TTC549 (cell line): Measurements from ENCODE around the gene CDH22.

Source experiments
- FAIRE-seq: peaks from 2 replicates; lab custom pipeline; 2012; peaks lifted over from hg19 to GRCh38; lab: Jason Lieb, UNC

Gene CDH22

DNA sequence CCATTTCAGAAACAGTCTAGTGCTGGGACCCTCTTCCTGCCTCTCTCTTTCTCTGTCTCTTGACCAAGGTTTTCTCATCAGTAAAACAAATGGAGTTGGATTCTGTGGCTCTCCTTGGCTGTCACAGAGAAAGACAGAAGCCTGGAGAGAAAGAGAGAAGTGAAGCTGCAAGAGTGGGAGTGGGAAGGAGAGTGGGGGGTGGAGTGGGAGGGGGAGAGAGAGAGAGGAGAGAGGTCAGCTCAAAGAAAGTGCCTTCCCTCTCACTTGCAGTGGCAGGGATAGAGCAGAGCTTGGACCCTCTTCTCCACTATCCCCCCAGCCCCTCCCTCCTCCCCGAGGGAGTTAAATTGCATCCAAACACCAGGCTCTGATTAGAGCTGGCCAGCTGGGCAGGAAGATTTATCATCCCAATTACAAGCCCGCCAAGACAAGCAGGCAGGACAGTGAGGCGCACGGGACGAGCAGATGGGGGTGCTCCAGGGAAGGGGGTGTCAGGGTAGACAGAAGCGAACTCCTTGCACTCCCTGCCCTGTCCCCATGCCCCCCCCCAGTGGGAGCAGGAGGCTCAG, 115.8 kb downstream of the CDH22 start:
- FAIRE-seq, result no peak

DNA sequence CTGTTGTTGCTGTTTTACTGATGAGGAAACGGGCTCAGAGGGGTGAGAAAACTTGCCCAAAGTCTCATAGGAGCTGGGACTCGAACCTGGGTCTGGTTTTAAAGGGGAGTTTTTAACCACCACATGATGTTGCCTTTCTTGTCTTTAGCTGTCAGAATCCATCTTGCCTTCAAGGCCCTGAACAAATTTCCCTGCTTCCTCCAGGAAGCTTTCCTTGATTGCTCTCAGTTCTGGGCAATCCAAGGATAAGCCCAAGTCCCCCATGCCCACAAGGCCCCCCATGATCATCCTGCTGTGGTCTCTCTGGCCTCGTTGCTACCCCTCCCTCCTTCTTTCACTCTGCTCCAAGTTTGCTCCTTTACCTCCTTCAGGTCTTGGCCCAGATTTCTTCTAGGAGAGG, 116.7 kb downstream of the CDH22 start:
- no peak for FAIRE-seq

DNA sequence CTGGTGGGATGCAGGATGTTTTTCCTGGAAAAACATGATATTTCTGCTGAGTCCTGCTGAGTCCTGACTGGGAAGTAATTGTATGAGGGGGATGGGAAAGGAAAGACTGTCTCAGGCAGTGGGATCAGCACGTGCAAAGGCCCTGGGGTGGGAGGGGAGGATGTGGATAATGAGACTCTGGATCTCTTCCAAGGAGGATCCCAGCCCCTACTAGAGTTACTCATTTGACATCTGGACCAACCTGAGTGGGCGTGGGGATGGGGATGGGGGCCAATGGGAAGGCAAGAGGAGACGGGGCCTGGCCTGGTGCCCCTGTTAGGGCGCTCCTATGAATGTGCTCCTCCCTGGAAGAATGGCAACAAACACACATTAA, 117.1 kb downstream of the CDH22 start:
- no peak for FAIRE-seq

DNA sequence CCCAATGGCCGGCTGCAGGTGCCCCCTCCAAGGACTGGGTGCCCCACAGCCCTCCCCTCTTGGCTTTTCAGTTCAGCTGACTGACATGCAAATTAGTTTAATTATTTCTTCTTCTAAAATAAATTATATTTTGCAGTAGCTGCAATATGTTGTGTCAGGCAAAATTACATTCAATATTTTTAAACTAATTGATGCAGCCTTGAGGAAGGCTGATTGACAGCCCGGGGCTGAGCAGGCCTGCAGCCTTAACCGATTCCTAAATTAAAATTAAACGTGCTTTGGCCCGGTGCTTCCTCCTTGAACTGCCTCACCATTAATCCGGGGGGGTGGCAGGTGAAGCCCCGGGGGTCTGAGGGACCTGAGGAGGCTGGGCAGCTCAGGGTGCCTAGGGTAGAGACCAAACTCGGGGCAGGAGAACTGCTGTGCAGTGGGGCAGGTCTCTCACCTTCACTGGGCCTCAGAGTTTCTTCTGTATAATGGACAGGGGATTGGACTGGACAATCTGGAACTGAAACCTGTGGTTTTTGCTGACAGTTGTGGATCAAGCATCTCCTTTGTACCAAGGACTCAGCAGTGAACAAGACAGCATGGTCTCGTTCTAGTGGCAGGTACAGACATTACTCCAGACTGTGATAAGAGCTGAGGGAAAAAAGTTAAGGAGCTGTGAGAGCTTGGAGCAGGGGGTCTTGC, 117.7 kb downstream of the CDH22 start:
- FAIRE-seq, result no peak

DNA sequence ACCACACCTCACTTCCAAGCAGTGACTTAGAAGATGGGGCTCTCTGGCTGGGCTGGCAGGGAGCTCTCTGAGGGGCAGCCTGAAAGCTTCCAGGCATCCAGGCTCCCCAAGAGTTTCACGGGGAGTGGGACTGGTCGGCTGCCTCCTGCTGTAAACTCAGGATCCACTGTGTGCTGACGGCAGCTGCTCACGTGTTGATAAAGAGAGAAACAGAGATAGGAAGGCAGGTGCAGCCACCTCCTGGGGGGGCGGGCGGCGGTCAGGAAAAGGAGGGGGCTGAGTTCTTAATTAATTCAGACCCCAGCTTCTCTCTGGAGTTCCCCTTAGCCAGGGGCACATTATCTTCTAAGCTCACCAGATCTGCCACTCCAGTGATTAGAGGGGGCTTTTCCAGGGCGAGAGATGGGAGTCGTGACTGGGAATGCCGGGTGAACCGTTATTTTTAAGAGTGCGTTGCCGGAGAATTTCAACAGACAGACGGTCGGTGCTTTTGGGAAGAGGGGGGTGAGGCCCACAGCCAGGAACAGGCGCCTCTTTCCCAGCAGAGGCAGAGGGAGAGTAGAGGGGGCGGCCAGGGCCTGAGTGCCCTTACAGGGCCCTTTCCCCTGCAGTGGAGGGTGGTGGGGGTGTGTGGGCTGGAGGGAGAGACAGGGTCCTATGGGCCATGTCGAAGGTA, 119.3 kb downstream of the CDH22 start:
- no peak for FAIRE-seq

DNA sequence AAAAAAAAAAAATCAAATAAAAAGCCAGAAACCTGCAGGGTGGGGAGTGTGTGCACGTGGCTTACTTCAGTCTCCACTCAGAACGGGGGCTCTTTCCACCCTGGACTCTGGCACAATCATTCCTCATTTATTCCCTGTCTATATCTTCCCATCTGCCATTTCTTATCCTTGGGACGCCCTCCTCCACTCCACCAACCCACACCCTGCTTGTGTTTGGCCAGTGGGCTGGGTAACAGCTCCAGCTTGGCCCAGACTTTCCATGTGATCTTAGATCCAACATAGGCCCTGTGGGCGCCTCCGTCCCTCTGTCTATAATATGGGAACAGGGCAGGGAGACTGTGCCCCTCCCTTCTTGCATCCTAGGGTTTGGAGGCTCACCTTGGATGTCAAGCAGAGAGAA, 122.1 kb downstream of the CDH22 start:
- no peak for FAIRE-seq

DNA sequence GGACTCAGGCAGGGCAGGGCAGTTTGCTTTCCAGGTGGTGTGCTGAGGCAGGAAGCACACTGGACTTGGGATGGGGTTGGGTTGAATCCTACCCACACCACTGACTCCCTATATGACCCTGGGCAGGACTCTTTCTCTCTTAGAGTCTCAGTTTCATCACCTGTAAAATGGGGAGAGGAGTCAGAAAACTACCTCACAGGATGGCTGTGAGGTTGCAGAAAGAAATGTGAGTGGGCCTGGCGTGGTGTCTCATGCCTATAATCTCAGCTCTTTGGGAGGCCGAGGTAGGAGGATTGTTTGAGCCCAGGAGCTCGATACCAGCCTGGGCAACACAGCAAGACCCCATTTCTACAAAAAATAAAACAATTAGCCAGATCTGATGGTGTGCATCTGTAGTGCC, 122.9 kb downstream of the CDH22 start:
- no peak for FAIRE-seq

DNA sequence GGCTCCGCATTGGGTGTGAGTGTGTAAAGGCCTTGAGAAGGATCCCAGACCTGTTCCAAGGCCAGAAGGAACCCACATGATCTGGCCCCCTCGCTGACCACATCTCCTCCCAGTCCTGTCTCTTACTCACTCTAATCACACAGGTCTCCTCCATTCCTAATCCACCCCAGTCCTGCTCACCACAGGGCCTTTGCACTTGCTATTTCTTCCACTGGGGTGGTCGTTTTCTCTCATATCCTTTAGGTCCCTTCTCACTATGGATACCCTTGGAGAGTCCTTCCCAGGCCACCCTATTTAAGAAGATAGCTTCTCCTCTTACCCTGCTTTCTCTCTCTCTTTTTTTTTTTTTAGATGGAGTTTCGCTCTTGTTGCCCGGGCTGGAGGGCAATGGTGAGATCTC, 124.5 kb downstream of the CDH22 start:
- no peak for FAIRE-seq

DNA sequence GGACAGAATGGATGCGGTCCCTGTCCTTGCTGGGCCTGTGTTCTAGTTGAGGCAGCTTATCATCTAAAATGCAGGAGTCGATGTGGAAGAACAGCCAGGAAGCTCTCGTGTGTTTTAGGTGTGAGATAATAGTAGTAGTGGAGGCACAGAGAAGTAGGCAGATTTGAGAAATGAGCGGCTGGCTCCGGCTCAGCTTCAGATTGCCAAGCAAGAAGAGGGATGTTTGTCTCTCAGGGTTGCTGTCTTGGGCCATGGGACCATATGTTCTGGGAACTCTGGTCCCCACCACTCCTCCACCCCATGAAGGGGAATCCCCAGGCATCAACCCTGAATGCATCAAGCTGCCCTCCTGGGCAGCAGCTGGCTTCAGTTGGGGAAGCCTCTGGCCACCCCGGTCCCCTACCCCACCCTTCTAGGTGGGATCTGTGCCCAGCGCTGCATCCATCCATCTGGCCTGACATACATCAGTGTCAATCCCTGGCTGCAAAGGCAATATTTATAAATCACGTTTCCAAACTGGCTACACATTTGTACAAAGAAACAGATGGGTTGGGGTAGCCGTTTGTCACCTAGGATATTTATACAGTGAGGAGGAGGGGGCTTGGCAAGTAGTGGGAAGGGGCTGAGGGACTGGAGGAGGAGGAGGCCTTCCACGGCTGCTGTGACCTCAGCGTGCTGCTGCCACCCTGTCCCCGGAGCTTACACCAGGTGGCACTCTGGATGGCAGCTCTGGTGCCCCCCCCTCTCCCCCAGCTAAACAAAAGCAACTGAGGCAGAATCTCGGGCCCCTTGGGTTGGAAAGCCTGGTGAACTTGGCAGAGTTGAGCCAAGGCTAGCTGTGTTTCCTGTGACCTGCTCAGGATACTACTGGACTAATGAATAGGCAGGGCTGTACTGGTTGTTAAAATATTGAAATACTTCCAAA, 125.8 kb downstream of the CDH22 start:
- FAIRE-seq, result no peak

DNA sequence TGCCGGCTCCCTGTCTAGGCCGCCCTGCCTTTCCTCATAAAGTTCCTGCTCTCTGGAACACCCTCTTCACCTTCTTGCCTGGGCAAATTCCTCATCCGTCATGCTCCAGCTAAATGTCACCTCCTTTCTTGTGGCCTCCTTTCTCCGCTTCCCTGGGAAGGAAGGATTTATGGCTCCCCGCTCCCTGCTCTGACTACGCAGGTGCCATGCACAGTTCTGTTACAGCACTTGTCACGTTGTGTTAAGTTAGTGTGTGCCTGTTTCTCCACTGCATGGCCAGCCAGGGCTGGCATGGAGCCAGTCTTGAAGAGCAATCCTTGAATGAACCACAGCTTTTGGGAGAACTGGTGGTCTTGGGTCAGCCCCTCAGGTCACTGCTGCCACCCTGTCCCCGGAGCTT, 128.4 kb downstream of the CDH22 start:
- FAIRE-seq, result no peak

DNA sequence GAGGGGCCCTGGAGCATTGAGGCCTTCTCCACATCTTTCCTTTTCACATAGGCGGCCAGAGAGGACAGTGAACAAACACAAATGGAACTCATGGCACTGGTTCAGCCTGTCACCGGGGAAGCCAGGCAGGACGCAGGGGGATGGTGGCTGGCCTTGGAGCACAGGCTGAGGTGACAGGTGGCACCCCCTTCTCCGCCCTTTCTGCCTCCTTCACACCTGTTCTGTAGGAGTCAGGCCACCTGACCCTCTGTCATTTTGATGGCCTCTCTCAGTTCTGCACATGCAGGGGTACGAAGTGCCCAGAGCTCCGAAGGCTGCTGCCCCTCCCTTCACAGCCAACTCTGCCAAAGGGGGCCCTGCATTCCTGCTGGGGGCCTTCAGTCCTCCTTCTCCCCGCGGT, 129.4 kb downstream of the CDH22 start:
- no peak for FAIRE-seq

DNA sequence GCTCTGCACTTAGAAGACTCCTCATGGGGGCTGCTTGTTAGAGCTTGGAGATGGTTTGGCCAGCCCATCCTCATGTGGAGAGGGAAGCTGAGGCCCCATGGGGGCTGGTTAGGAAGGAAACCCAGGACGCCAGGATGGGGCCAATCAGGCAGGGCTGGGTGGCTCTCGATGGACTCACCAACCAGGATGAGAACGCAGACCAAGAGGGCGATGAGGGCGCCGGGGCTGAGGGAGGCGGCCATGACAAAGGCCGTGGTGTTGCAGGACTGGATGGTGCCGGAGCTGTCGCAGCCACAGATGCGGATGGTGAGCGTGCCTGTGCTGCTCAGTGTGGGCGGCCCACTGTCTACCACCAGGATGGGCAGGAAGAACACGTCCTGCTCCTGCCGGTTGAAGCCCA, 130.5 kb downstream of the CDH22 start:
- FAIRE-seq, result no peak

DNA sequence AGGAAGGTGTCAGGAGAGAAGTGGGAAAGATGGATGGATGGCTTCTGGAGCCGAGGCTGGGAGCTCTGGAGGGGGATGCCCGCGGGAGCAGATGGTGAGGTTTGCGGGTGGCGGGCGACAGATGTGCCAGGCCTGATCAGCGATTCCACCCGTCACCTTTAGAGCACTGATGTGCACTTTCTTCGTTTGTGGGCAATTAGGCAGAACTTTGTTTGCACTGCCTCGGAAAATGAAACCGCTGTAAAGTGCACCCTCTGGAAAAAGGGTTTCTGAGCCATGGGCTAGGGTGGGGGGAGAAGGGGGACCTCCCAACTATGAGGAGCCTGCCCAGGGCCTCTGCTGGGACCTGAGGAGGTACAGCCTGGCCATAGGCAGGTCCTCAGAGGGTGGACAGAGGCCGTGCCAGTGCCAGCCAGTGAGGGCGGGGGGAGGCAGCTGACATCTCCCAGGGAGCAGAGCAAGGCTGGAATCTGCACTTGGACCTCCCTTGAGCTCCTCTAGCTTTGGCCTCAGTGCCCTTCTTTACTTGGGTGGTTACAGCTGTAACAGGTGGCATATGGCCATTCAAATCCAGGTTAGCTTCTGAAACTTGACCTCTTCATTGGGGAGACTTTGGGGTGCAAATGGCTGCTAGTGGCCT, 131.4 kb downstream of the CDH22 start:
- no peak for FAIRE-seq

DNA sequence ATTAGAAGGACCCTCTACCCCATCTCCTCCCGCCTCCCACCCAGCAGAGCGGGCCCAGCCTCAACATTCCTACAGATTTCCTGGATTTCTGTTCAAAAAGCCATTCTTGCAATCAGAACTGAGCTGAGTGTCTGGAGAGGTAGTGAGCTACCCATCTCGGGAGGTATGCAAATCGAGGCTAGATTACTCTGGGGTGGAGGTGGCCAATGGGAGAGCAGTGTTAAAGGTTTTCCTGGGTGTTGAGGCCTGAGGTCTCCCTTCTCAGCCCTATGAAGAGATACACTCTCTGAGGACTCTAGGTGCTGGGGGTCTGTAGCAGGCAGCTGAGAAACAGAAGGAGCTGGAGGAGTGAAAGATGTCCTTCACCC, 133.2 kb downstream of the CDH22 start:
- FAIRE-seq, result no peak

DNA sequence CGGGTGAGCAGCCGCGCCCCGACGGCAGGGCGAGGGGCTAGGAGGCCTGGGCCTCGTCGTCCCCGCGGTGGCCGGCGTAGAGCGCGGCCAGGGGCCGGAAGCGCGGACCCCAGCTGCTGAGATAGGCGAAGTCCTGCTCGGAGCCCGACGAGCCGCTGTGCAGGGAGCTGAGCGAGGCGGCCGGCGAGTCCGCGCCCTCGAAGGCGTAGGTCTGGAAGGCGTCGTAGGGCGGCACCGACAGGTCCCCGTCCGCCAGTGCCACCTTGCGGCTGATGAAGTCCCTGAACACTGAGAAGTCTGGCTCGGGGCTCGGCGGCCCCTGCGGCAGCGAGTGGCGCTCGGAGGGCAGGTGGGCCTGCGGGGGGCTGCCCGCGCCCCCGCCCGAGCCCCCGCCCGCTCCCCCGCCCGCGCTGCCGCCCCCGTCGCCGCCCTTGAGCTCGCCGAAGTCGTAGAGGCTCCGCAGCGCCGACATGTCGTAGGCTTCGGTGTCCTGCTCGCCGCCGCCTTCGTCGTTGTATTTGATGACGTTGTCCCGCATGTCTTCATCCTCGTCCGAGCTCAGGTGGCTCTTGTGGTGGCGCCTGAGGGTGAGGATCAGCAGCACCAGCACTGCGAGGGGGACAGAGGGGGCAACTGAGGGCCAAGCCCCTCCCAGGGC, 133.7 kb downstream of the CDH22 start:
- FAIRE-seq, result no peak

DNA sequence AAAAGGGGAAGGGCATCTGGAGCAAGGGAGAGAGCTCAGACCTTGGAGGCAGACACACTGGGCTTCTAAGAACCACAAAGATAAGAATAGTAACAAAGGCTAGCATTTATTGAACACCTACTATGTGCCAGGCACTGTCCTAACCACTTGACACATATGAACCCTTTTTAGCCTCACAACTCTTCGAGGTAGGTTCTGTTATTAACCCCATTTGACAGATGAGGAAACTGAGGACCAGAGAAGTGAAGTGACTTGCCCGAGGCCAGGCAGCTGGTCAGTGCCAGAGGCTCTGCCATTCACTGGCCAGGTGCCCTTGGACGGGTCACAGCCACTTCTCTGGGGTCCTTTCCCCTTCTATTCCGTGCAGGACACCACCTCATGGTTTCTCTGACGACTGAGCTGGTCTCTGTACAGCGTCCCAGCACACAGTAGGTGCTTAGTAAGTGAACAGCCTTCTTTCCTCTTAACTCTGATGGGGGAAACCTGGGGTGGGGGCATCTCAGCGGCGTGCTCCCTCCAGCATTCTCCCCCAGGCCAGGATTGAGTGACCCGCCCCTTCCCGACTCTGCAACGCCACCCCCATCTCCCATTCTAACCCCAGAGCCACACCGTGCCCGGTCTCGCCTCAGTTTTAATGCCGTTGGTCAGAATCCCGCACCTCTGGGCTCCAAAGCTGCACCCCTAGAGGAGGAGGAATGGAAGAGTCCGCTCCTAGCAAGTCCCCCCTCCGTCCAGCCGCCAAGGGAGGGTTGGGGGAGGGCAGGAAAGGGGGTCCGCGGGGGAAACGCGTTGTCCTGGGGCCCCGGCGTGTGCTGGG, 134.4 kb downstream of the CDH22 start:
- FAIRE-seq, result no peak

DNA sequence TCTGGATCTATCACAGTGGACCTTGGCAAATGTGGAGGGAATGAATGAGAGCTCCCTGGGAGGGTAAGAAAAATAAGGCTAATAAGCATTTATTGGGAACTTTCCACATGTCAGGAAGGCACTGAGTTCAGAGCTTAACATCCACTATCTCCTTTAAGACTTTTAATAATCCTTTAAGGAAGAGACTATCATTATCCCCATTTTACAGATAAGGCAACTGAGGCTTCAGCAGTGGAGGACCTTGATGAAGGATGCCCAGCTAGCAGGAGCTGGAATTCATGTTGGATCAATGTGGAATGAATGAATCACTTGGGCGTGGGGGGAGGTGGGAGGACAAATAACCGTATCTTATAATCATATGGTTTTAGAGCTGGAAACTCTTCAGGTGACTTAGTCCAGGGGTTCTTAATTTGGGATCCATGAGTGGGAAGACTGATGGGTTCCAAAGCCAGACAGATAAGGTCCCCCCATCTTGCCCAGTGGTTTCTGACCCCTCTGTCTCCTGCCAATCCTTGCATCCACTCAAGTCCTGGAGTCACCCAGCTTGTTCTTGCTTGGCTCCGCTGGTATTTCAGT, 135.2 kb downstream of the CDH22 start:
- FAIRE-seq, result no peak

DNA sequence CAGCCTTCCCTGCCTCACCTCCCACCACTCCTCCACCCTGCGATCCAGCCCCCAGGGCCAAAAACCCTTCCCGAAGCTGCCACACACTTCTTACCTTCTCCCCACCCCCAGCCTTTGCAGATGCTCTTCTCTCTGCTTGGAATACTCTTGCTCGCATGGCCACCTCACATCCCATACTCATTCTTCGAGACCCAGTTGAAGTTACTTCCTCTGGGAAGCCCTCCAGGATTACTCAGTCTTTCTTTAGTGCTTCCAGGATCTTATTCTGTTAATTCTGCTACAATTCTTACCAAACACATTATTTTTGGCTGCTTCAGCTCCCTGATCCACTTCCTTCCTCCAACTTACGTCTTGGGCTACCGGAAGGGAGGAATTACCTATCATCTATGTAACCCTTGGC, 135.8 kb downstream of the CDH22 start:
- no peak for FAIRE-seq

DNA sequence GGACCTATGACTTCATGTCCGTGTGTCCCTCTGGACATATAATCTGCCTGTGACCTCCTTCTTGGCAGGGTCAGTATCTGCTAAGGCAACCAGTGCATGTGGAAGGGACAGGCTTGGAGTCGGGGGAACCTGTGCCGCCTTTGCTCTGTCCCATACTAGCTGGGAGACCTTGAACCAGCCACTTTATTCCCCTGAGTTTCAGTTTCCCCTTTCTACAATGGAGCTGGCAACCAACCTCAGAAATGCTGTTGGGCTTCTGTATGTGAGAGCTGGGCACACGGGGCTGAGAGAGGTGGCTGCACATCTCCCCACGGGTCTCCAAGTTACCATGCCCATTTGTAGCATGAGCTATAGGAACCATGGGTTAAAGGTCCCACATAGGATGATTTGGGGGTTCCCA, 136.4 kb downstream of the CDH22 start:
- FAIRE-seq, result no peak

DNA sequence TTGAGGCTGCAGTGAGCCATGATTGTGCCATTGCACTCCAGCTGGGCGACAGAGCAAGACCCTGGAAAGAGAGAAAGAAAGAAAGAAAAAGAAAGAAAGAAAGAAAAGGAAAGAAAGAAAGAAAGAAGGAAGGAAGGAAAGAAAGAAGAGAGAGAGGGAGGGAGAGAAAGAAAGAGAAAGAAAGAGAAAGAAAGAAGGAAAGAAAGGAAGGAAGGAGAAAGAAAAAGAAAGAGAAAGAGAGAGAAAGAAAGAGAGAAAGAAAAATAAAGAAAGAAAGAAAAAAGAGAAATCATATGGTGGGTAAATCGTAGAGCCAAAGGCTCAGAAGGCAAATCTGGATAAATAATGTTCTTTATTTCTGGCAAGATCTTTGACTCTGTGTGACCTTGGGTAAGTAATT, 136.8 kb downstream of the CDH22 start:
- no peak for FAIRE-seq
